ENCODE measurements around the gene CFTR.

The CFTR gene

GRCh38 chr7:117592011-117592635 is 112.3 kb downstream of the CFTR start:
- DNase-seq: no peak

GRCh38 chr7:117596134-117596533 is 116.3 kb downstream of the CFTR start:
- DNase-seq: no peak

- no peak for DNase-seq
These were observed 117.9 kb downstream of the CFTR start for GRCh38 chr7:117597755-117598154.

- DNase-seq: no peak
These were observed 121.1 kb downstream of the CFTR start for GRCh38 chr7:117600911-117601310.

GRCh38 chr7:117603627-117604026 is 123.8 kb downstream of the CFTR start:
- DNase-seq: no peak

- no peak for DNase-seq
These were observed 125.9 kb downstream of the CFTR start for GRCh38 chr7:117605712-117606111.

- no peak for DNase-seq
These were observed 126.3 kb downstream of the CFTR start for GRCh38 chr7:117606132-117606531.

- no peak for DNase-seq
These were observed 130.6 kb downstream of the CFTR start for GRCh38 chr7:117610396-117610795.

- DNase-seq: no peak
These were observed 132.8 kb downstream of the CFTR start for GRCh38 chr7:117612637-117613036.

- no peak for DNase-seq
These were observed 136.9 kb downstream of the CFTR start for GRCh38 chr7:117616694-117617093.

GRCh38 chr7:117619681-117620080 is 139.9 kb downstream of the CFTR start:
- no peak for DNase-seq

GRCh38 chr7:117621075-117621618 is 141.3 kb downstream of the CFTR start:
- no peak for DNase-seq

- no peak for DNase-seq
These were observed 143.8 kb downstream of the CFTR start for GRCh38 chr7:117623606-117624005.

GRCh38 chr7:117630501-117630900 is 150.7 kb downstream of the CFTR start:
- no peak for DNase-seq

GRCh38 chr7:117630907-117631564 is 151.2 kb downstream of the CFTR start:
- DNase-seq: no peak

- DNase-seq: no peak
These were observed 151.8 kb downstream of the CFTR start for GRCh38 chr7:117631652-117632051.

- no peak for DNase-seq
These were observed 158.1 kb downstream of the CFTR start for GRCh38 chr7:117637937-117638336.

- no peak for DNase-seq
These were observed 160.1 kb downstream of the CFTR start for GRCh38 chr7:117639966-117640365.

GRCh38 chr7:117640465-117640864 is 160.6 kb downstream of the CFTR start:
- DNase-seq: no peak

- no peak for DNase-seq
These were observed 165.8 kb downstream of the CFTR start for GRCh38 chr7:117645481-117646165.

- no peak for DNase-seq
These were observed 168.5 kb downstream of the CFTR start for GRCh38 chr7:117648203-117648866.

GRCh38 chr7:117652943-117653680 is 173.3 kb downstream of the CFTR start:
- DNase-seq: no peak

- DNase-seq: no peak
These were observed 175.0 kb downstream of the CFTR start for GRCh38 chr7:117654780-117655179.

All from stimulated activated CD8-positive, alpha-beta memory T cell treated with anti-CD3 and anti-CD28 coated beads, Interleukin-4, amount 100 ng/mL, for 48 hours (primary cell).